ENCODE measurements around the gene SMIM27. TPM values are rescaled to one million over a fixed set of nuclear protein-coding genes. Genes with fewer than 3 reads are reported as not detected.

The SMIM27 gene
- total RNA-seq, 1 experiment from 2014 or later: 3.1 TPM

- H3K27me3 ChIP-seq: no peaks in the 10 kb centered on the region
- H3K27ac ChIP-seq: peak overlapping the region; percentile 57; the same call in 1 of the 2 replicates
- no peak for DNase-seq
- H3K4me1 ChIP-seq: no peaks in the 10 kb centered on the region
- peak overlapping the region; percentile 83 for H3K4me3 ChIP-seq
- no peaks in the 10 kb centered on the region for H3K9me3 ChIP-seq (replicated peaks)
- H3K36me3 ChIP-seq: no peaks in the 10 kb centered on the region
These were observed 21.7 kb downstream of the SMIM27 start for GRCh38 chr9:32573821-32574220.

- no peak overlapping the region for H3K4me3 ChIP-seq
- H3K36me3 ChIP-seq: no peaks in the 10 kb centered on the region
- no peaks in the 10 kb centered on the region for H3K27me3 ChIP-seq
- no peak for DNase-seq
- no peak overlapping the region for H3K27ac ChIP-seq
- H3K9me3 ChIP-seq (replicated peaks): no peaks in the 10 kb centered on the region
- no peaks in the 10 kb centered on the region for H3K4me1 ChIP-seq
These were observed 22.7 kb downstream of the SMIM27 start for GRCh38 chr9:32574858-32575257.

GRCh38 chr9:32577316-32577715 lies 25.2 kb downstream of the SMIM27 start:
- Histone ChIP-seq H3K4me3 (no peak overlapping the region), H3K9me3 (replicated peaks) (no peaks in the 10 kb centered on the region), H3K27ac (no peak overlapping the region), H3K27me3 (no peaks in the 10 kb centered on the region), H3K4me1 (no peaks in the 10 kb centered on the region), H3K36me3 (no peaks in the 10 kb centered on the region)
- no peak for DNase-seq

- DNase-seq: no peak
- H3K9me3 ChIP-seq (replicated peaks): no peaks in the 10 kb centered on the region
- H3K27ac ChIP-seq: no peak overlapping the region
These were observed 26.8 kb downstream of the SMIM27 start for GRCh38 chr9:32578976-32579375.

GRCh38 chr9:32579706-32580331 lies 27.7 kb downstream of the SMIM27 start:
- Histone ChIP-seq H3K27ac (no peak overlapping the region), H3K36me3 (no peaks in the 10 kb centered on the region), H3K4me1 (no peaks in the 10 kb centered on the region), H3K4me3 (no peak overlapping the region), H3K27me3 (no peaks in the 10 kb centered on the region), H3K9me3 (replicated peaks) (no peaks in the 10 kb centered on the region)
- DNase-seq: peak; percentile 33 to 74

More at GRCh38 chr9:32578976-32579375, 26.8 kb downstream of the SMIM27 start:
- Histone ChIP-seq H3K27me3 (no peaks in the 10 kb centered on the region), H3K4me3 (no peak overlapping the region), H3K4me1 (no peaks in the 10 kb centered on the region), H3K36me3 (no peaks in the 10 kb centered on the region)

GRCh38 chr9:32580631-32581300 lies 28.6 kb downstream of the SMIM27 start:
- Histone ChIP-seq H3K4me1 (no peaks in the 10 kb centered on the region), H3K4me3 (no peak overlapping the region), H3K27me3 (no peaks in the 10 kb centered on the region), H3K27ac (no peak overlapping the region), H3K36me3 (no peaks in the 10 kb centered on the region), H3K9me3 (replicated peaks) (no peaks in the 10 kb centered on the region)
- no peak for DNase-seq

GRCh38 chr9:32581512-32582143 lies 29.5 kb downstream of the SMIM27 start:
- Histone ChIP-seq H3K4me3 (no peak overlapping the region), H3K9me3 (replicated peaks) (no peaks in the 10 kb centered on the region), H3K27me3 (no peaks in the 10 kb centered on the region), H3K36me3 (no peaks in the 10 kb centered on the region), H3K4me1 (no peaks in the 10 kb centered on the region), H3K27ac (no peak overlapping the region)
- DNase-seq: peak; percentile 16 to 63

- Histone ChIP-seq H3K9me3 (replicated peaks) (no peaks in the 10 kb centered on the region), H3K4me1 (no peaks in the 10 kb centered on the region), H3K36me3 (no peaks in the 10 kb centered on the region), H3K27ac (no peak overlapping the region), H3K4me3 (no peak overlapping the region), H3K27me3 (no peaks in the 10 kb centered on the region)
- DNase-seq: no peak
These were observed 32.7 kb downstream of the SMIM27 start for GRCh38 chr9:32584784-32585183.

GRCh38 chr9:32587901-32588300 lies 35.8 kb downstream of the SMIM27 start:
- H3K27ac ChIP-seq: no peak overlapping the region
- no peaks in the 10 kb centered on the region for H3K27me3 ChIP-seq
- H3K4me3 ChIP-seq: no peak overlapping the region
- H3K36me3 ChIP-seq: no peaks in the 10 kb centered on the region
- peak in 1 of 2 experiments; percentile 21 for DNase-seq
- no peaks in the 10 kb centered on the region for H3K9me3 ChIP-seq (replicated peaks)
- H3K4me1 ChIP-seq: no peaks in the 10 kb centered on the region

GRCh38 chr9:32589083-32589723 lies 37.1 kb downstream of the SMIM27 start:
- no peak overlapping the region for H3K4me3 ChIP-seq
- no peaks in the 10 kb centered on the region for H3K9me3 ChIP-seq (replicated peaks)
- peak in 1 of 2 experiments; percentile 46 for DNase-seq
- no peaks in the 10 kb centered on the region for H3K36me3 ChIP-seq
- H3K27ac ChIP-seq: no peak overlapping the region
- no peaks in the 10 kb centered on the region for H3K27me3 ChIP-seq
- no peaks in the 10 kb centered on the region for H3K4me1 ChIP-seq

GRCh38 chr9:32590476-32590875 lies 38.3 kb downstream of the SMIM27 start:
- Histone ChIP-seq H3K9me3 (replicated peaks) (no peaks in the 10 kb centered on the region), H3K4me3 (no peak overlapping the region), H3K36me3 (no peaks in the 10 kb centered on the region), H3K27ac (no peak overlapping the region), H3K27me3 (no peaks in the 10 kb centered on the region), H3K4me1 (no peaks in the 10 kb centered on the region)
- no peak for DNase-seq

GRCh38 chr9:32590898-32591297 lies 38.8 kb downstream of the SMIM27 start:
- Histone ChIP-seq H3K4me1 (no peaks in the 10 kb centered on the region), H3K27me3 (no peaks in the 10 kb centered on the region)

GRCh38 chr9:32596096-32596865 lies 44.2 kb downstream of the SMIM27 start:
- Histone ChIP-seq H3K36me3 (no peaks in the 10 kb centered on the region), H3K27me3 (no peaks in the 10 kb centered on the region), H3K27ac (no peak overlapping the region), H3K4me1 (no peaks in the 10 kb centered on the region), H3K4me3 (no peak overlapping the region), H3K9me3 (replicated peaks) (no peaks in the 10 kb centered on the region)
- DNase-seq: no peak

More at GRCh38 chr9:32590898-32591297, 38.8 kb downstream of the SMIM27 start:
- no peak overlapping the region for H3K4me3 ChIP-seq
- no peaks in the 10 kb centered on the region for H3K36me3 ChIP-seq
- no peaks in the 10 kb centered on the region for H3K9me3 ChIP-seq (replicated peaks)
- DNase-seq: no peak
- H3K27ac ChIP-seq: no peak overlapping the region

GRCh38 chr9:32596936-32597335 lies 44.8 kb downstream of the SMIM27 start:
- H3K9me3 ChIP-seq (replicated peaks): no peaks in the 10 kb centered on the region
- H3K4me3 ChIP-seq: no peak overlapping the region
- no peaks in the 10 kb centered on the region for H3K36me3 ChIP-seq
- no peaks in the 10 kb centered on the region for H3K4me1 ChIP-seq
- no peaks in the 10 kb centered on the region for H3K27me3 ChIP-seq
- DNase-seq: no peak
- H3K27ac ChIP-seq: no peak overlapping the region
